HG02973 (cell line): ENCODE data around the gene SEPTIN6.

Experiments
- ATAC-seq: cut with Tn5 transposase; IDR thresholded peaks from one replicate; pipeline ENCODE4 v1.9.1; 2021; ENCODE audit warnings: moderate library complexity; ENCODE audit not compliant: unreplicated experiment

SEPTIN6 gene

DNA sequence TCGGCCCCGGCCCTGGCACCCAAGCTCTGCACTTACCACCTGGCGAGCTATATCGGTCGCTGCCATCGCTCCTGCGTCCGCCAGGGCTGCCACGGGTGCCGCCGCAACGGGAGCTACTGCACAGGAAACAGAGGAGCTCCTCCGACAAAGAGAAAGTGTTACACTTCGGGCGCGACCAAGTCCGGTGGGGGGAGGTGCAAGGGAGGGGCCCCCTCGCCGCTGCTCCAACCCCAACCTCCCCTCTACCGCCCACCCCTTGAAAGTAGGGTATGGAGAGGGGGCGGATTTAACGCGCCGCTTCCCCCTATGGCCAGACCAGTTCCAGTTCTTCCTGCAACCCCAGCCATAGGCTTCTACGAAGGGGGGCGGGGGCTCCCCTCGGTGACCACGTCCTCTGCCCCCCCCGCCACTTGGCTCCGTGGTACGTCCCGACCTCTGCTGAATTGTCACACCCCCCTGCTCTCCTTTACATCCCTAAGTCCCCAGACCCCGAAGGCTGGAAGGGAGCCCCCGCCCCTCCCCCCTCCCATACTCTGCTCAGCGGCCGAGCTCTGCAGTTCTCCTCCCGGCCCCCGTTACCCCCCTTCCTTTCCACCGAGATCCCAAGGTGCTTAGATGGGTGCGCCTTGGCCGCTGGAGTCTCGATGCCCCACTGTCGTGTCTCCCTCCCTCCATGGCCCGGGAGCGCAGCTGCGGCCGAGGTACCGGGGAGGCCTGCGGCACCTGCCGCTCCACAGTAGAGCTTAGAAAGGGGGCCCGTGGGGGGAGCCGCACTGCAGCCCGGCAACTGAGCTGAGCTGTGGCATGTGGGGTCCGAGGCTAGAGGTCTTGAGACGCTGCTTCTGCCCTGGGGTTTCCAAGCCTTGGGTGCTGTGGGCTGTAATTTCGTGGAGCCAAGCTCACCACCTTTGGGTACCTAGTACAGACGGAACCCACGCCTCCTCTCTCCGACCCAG, at the start of gene SEPTIN6:
Gene SEPTIN6 (minus strand): TSS at position 129 of the 956 bp plus-strand sequence. CDS start 63 bp downstream, at position 66.
- peak; percentile 52 for ATAC-seq

DNA sequence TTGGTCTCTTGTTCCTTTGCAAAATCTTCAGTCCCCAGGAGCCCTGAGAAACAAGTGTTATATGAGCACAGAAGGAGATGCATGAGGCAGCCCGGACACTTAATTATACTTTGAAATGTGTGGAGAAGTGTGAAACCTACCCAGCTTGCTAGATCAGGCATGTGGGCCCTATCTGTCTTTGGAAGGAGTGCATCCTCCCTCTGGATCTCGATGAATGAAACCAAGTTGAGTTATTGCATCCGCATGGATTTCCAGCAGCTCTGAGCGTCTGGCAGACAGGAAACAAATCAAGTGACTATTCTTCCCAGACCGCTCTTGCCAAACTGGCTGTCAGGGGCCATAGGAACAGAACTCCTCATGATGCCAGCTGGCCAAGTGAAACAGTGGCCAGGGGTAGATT, 45.8 kb upstream of the SEPTIN6 start:
- ATAC-seq = no peak

DNA sequence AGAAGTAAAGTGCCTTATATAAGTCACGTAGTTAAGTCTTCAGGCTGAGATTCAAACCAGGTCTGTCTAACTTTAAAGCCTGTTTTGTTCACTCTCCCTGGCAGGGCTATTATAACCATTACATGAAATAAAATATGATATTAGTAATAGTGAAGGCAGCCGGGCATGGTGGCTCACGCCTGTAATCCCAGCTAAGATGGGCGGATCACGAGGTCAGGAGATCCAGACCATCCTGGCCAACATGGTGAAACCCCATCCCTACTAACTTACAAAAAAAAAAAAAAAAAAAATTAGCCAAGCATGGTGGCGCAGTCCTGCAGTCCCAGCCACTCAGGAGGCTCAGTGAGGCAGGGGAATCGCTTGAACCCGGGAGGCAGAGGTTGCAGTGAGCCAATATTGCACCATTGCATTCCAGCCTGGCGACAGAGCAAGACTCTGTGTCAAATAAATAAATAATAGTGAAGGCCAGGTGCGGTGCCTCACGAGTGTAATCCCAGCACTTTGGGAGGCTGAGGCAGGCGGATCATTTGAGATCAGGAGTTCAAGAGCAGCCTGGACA, 43.3 kb upstream of the SEPTIN6 start:
- no peak for ATAC-seq

DNA sequence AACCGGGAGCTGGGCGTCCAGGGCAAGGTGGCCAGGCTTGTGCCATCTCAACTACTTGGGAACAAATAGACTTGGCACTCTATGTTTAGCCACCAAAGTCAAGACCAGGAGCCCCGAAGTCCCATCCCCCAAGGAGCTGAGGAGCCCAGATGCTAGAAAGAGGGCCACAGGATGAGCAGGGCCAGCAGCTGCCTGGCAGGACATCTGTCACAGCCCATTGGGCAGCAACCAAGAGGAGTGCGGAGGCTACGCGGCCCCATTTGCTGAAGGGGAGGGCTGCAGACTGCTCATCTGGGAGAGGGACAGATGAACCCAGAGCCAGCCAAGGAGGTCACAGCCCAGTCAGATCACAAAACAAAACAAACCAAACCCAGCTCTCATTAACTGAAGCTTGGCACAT, 42.5 kb upstream of the SEPTIN6 start:
- no peak for ATAC-seq

DNA sequence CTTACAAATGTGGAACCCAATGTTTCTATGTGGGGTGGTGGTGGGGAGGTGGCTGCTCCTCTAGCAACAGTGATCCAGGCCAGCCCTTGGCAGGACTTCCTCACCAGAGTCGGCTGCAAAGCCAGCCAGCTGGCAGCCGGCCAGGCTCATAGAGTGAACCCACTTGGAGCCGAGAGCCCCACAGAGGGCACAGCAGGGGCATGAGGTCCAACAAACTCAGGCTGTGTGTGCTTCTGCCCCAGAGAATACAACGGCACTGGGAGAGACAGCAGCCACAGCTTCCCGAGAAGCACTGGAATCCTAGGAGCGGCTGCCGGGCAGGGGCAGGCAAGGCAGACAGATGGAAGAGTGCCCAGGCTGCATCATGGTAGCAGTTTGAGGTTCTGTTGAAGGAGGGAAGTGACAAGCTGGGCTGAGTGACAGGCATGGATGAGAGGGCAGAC, 42.0 kb upstream of the SEPTIN6 start:
- ATAC-seq = no peak

- ATAC-seq = no peak
Measured at GRCh38 chrX:119729408-119730201, 36.6 kb upstream of the SEPTIN6 start.

- no peak for ATAC-seq
Measured at GRCh38 chrX:119728487-119728886, 35.5 kb upstream of the SEPTIN6 start.

DNA sequence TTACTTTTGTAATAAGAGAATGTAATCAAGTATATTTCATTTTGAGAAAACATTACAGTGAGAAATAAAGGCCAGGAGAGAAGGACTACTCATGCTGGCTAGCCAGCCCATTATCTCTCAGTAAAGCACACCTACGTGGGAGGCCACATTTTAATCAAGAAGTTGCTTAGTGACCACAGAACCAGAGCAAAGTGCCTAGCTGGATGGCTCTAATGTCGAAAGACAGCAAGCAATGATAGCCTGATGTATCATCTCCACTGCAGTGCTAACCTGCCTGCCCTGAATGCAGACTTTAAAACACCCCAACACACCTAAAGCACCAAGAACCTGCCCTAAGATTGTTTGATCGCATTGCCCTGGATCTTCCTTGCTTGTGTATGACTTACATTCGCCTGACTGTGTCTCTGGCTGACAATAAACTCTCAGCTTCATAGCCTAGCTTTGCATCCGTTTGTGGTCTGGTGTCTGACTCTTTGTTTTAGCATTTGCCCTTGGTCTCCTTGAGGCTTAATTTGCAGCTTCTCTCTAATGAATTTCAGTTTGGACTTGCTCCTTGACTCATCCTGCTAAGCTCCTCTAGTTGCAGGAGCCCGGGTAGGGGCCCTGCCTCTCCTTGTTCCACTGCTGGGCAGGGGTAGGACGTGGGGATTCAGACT, 34.1 kb upstream of the SEPTIN6 start:
- ATAC-seq = no peak

DNA sequence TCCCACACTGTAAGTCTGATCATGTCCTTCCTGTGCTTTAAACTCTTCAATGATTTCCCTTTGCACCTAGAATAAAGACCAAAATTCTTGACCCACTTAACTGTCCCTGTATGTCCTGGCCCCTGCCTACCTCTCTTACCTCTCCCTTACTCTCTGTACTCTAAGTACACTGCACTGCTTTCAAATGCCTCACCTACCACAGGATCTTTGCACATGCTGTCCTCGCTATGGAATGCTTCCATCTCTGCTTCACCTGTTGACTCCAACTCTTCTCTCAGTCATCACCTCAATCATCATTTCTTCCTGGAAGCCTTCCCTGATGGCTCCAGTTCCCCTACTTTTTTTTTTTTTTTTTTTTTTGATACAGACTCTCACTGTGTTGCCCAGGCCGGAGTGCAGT, 29.0 kb upstream of the SEPTIN6 start:
- ATAC-seq = no peak

- ATAC-seq = no peak
Measured at GRCh38 chrX:119721487-119721886, 28.5 kb upstream of the SEPTIN6 start.

GRCh38 chrX:119709630-119710029, 16.7 kb upstream of the SEPTIN6 start:
- no peak for ATAC-seq

DNA sequence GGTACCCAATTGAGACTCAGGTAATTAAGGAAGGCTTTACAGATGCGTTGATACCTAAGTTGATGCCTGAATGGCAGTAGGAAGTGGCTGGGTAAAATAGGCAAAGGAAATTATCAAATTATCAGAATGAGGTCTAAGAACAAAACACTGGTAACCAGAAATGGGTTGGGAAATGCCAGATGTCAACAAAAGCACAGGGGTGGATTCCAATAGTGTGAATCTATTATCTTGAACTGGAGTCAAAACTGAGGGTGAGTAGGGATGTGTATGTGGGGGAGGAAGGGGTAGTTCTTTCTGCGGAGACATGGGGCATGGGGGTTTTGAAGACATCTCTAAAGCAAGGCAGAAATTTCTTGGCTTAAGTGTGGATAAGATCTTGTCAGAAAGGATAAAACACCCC, 16.0 kb upstream of the SEPTIN6 start:
- no peak for ATAC-seq

GRCh38 chrX:119706616-119707015, 13.6 kb upstream of the SEPTIN6 start:
- no peak for ATAC-seq

- ATAC-seq = no peak
Measured at GRCh38 chrX:119698845-119699244, 5.9 kb upstream of the SEPTIN6 start.

GRCh38 chrX:119696251-119696890, 3.4 kb upstream of the SEPTIN6 start:
- ATAC-seq = no peak

DNA sequence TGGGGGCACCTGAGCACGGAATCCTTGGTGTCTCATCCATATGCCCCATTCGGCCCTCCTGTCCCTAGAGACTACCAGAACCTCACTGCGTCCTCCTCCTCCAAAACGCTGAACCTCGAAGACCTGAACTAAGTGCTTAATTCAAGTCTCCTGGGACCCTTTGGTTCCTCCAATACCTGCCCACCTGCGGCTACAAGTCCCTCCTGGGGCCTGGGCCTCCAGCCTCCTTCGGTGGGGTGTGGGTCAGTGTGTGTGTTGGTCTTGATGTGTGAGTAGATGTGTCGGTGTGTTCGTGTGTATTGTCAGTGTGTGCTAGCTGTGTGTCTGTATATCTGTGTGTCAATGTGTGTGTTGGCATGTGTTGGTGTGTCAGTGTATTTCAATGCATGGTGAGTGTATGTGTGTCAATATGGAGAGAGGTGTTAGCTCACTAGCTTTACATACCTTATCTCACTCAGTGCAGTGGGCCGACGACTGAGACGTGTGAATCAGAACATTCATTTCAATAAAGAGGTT, 2.6 kb upstream of the SEPTIN6 start:
- no peak for ATAC-seq

GRCh38 chrX:119694601-119695534, 1.9 kb upstream of the SEPTIN6 start:
- ATAC-seq = no peak

GRCh38 chrX:119693996-119694451, 1.1 kb upstream of the SEPTIN6 start:
- no peak for ATAC-seq
